Measurements from ENCODE around the gene MCEMP1.

GRCh38 chr19:7720351-7720750 lies 43.5 kb downstream of the MCEMP1 start:
- TF ChIP-seq POLR2AphosphoS5 (IDR thresholded peaks at IDR 0.05; ENCODE audit: low read depth, low read length) (no peak), FOXP2 (optimal IDR thresholded peaks at IDR 0.05; ENCODE audit: borderline replicate concordance, extremely low read depth, extremely low read length, insufficient read depth) (no peak), TAF1 (IDR thresholded peaks at IDR 0.05; ENCODE audit: borderline replicate concordance, insufficient read depth, low read length) (no peak), REST (IDR thresholded peaks at IDR 0.05; ENCODE audit: insufficient read depth in 1 of 2, low read depth in 2 of 2, low read length in 2 of 2) (no peak)

Measured in PFSK-1 (cell line).